Measurements from ENCODE around the gene PCDHA6.

The PCDHA6 gene

GRCh38 chr5:140857177-140857986 lies 29.6 kb downstream of the PCDHA6 start:
- DNase-seq (ENCODE audit: low read depth, low spot score) = no peak

DNA sequence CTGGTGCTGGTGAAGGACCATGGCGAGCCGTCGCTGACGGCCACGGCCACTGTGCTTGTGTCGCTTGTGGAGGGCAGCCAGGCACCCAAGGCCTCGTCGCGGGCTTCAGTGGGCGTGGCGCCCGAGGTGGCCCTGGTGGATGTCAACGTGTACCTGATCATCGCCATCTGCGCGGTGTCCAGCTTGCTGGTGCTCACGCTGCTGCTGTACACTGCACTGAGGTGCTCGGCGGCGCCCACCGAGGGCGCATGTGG lies 30.2 kb downstream of the PCDHA6 start:
- no peaks in the 10 kb centered on the region for H3K9me3 ChIP-seq (ENCODE audit: low read depth, low read length)
- H3K27ac ChIP-seq = no peak overlapping the region
- no peak for TF ChIP-seq POLR2AphosphoS5 (IDR thresholded peaks at IDR 0.05; ENCODE audit: borderline replicate concordance, low read depth, low read length)
- no peak for TF ChIP-seq EZH2 (IDR thresholded peaks at IDR 0.05)
- TF ChIP-seq FOXP2 (optimal IDR thresholded peaks at IDR 0.05; ENCODE audit: control extremely low read depth, extremely low read length, insufficient read depth) = no peak
- no peaks in the 10 kb centered on the region for H3K36me3 ChIP-seq (ENCODE audit: insufficient read depth, low read length)
- no peak overlapping the region for H3K4me3 ChIP-seq
- no peak for DNase-seq (ENCODE audit: low read depth, low spot score)
- no peak overlapping the region for H3K9ac ChIP-seq (ENCODE audit: insufficient read length)

More at GRCh38 chr5:140857177-140857986, 29.6 kb downstream of the PCDHA6 start:
- Histone ChIP-seq H3K9ac (ENCODE audit: insufficient read length) (no peak overlapping the region), H3K4me3 (no peak overlapping the region), H3K9me3 (ENCODE audit: low read depth, low read length) (no peaks in the 10 kb centered on the region), H3K36me3 (ENCODE audit: insufficient read depth, low read length) (no peaks in the 10 kb centered on the region), H3K27ac (no peak overlapping the region)
- TF ChIP-seq FOXP2 (optimal IDR thresholded peaks at IDR 0.05; ENCODE audit: control extremely low read depth, extremely low read length, insufficient read depth) = no peak

DNA sequence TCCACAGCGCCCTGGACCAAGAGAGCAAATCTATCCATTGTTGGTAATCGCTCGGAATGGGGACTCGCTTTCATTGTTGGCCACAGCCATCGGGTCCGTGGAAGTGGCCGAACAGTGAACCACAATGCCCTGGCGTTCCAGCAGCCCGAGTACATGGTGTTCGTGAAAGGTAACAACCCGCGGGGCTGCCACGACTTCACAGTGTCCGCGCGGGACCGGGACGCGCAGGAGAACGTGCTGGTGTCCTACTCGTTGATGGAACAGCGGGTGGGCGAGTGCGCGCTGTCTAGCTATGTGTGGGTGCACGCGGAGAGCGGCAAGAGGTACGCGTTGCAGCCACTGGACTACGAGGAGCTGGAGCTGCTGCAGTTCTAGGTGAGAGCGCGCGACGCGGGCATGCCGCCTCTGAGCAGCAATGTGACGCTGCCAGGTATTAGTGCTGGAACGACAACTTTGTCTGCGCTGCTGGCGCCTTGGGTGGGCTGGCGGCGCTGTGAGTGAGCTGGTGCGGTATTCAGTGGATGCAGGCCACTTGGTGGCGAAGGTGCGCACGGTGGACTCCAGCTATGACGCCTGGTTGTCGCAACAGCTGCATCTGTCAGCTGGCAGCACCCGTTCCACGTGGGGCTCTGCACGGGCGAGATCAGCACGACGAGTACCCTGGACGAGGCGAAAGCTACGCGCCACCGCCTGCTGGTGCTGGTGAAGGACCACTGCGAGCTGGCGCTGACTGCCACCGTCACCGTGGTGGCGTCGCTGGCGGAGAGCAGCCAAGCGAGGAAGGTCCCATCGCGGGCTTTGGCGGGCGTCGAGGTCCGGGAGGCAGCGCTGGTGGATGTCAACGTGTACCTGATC lies 34.9 kb downstream of the PCDHA6 start:
- Histone ChIP-seq H3K9ac (ENCODE audit: insufficient read length) (no peak overlapping the region), H3K4me3 (no peak overlapping the region), H3K27ac (no peak overlapping the region), H3K36me3 (ENCODE audit: insufficient read depth, low read length) (no peaks in the 10 kb centered on the region), H3K9me3 (ENCODE audit: low read depth, low read length) (no peaks in the 10 kb centered on the region)
- DNase-seq (ENCODE audit: low read depth, low spot score) = no peak
- no peak for TF ChIP-seq EZH2 (IDR thresholded peaks at IDR 0.05)
- no peak for TF ChIP-seq FOXP2 (optimal IDR thresholded peaks at IDR 0.05; ENCODE audit: control extremely low read depth, extremely low read length, insufficient read depth)
- TF ChIP-seq POLR2AphosphoS5 (IDR thresholded peaks at IDR 0.05; ENCODE audit: borderline replicate concordance, low read depth, low read length) = no peak

GRCh38 chr5:140868721-140869554 lies 41.2 kb downstream of the PCDHA6 start, which contains the start of gene PCDHA11:
TSS of gene PCDHA11 (plus strand) at chr5:140868957. CDS start at chr5:140869104, 147 bp downstream.
- H3K9me3 ChIP-seq (ENCODE audit: low read depth, low read length) = no peaks in the 10 kb centered on the region
- H3K27ac ChIP-seq = no peak within 1 kb of the TSS
- TF ChIP-seq POLR2AphosphoS5 (IDR thresholded peaks at IDR 0.05; ENCODE audit: borderline replicate concordance, low read depth, low read length) (no peak), FOXP2 (optimal IDR thresholded peaks at IDR 0.05; ENCODE audit: control extremely low read depth, extremely low read length, insufficient read depth) (no peak)
- no peaks in the 10 kb centered on the region for H3K36me3 ChIP-seq (ENCODE audit: insufficient read depth, low read length)
- no peak within 1 kb of the TSS for H3K4me3 ChIP-seq
- no peak within 1 kb of the TSS for H3K9ac ChIP-seq (ENCODE audit: insufficient read length)
- no peak for DNase-seq (ENCODE audit: low read depth, low spot score)

DNA sequence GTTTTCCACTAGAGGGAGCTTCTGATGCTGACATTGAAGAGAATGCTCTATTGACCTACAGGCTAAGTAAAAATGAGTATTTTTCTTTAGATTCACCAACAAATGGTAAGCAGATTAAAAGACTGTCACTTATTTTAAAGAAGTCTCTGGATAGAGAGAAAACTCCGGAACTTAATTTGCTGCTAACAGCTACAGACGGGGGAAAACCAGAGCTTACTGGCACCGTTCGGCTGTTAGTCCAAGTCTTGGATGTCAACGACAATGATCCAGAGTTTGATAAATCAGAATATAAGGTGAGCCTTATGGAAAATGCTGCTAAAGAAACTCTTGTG lies 41.8 kb downstream of the PCDHA6 start:
- Histone ChIP-seq H3K4me3 (no peak overlapping the region), H3K27ac (no peak overlapping the region), H3K9me3 (ENCODE audit: low read depth, low read length) (no peaks in the 10 kb centered on the region), H3K36me3 (ENCODE audit: insufficient read depth, low read length) (no peaks in the 10 kb centered on the region), H3K9ac (ENCODE audit: insufficient read length) (no peak overlapping the region)
- TF ChIP-seq POLR2AphosphoS5 (IDR thresholded peaks at IDR 0.05; ENCODE audit: borderline replicate concordance, low read depth, low read length) = no peak
- no peak for TF ChIP-seq FOXP2 (optimal IDR thresholded peaks at IDR 0.05; ENCODE audit: control extremely low read depth, extremely low read length, insufficient read depth)
- TF ChIP-seq EZH2 (IDR thresholded peaks at IDR 0.05) = no peak
- DNase-seq (ENCODE audit: low read depth, low spot score) = no peak

- Histone ChIP-seq H3K36me3 (ENCODE audit: insufficient read depth, low read length) (no peaks in the 10 kb centered on the region), H3K27ac (no peak overlapping the region), H3K9ac (ENCODE audit: insufficient read length) (no peak overlapping the region), H3K4me3 (no peak overlapping the region), H3K9me3 (ENCODE audit: low read depth, low read length) (no peaks in the 10 kb centered on the region)
- no peak for DNase-seq (ENCODE audit: low read depth, low spot score)
- TF ChIP-seq FOXP2 (optimal IDR thresholded peaks at IDR 0.05; ENCODE audit: control extremely low read depth, extremely low read length, insufficient read depth) (no peak), EZH2 (IDR thresholded peaks at IDR 0.05) (no peak), POLR2AphosphoS5 (IDR thresholded peaks at IDR 0.05; ENCODE audit: borderline replicate concordance, low read depth, low read length) (no peak)
Observed at GRCh38 chr5:140870221-140871201, 42.8 kb downstream of the PCDHA6 start.

Measured in SK-N-MC (cell line).